Keratinocyte (primary cell): ENCODE measurements around the gene ST3GAL5. TPM values are rescaled to one million over a fixed set of nuclear protein-coding genes. Genes with fewer than 3 reads are reported as not detected.

Source experiments
- DNase-seq: peaks from one replicate; pipeline ENCODE4 v3.0.0-alpha.2; 2011; ENCODE audit warnings: low read depth, missing footprints, low spot score
- FAIRE-seq: peaks from 2 replicates; lab custom pipeline; 2011; peaks lifted over from hg19 to GRCh38; lab: Jason Lieb, UNC
- H2AFZ ChIP-seq: 2 replicates; pipeline ENCODE4 v1.6.0; 2012; ENCODE audit warnings: low read length, control low read depth, inconsistent platforms; ENCODE audit not compliant: control insufficient read depth
- H3K27ac ChIP-seq: 2 replicates; pipeline ENCODE4 v1.5.1; 2011; ENCODE audit warnings: low read length; ENCODE audit not compliant: control insufficient read depth, insufficient read depth
- H3K27me3 ChIP-seq: 3 replicates; pipeline ENCODE4 v1.6.0; 2011; ENCODE audit warnings: low read length; ENCODE audit not compliant: control insufficient read depth, insufficient read depth; ENCODE audit errors: extremely low read depth
- H3K36me3 ChIP-seq, 2 experiments: 2 replicates in 1 of 2; 3 replicates in 1 of 2; pipeline ENCODE4 v1.5.1; 2011; ENCODE audit warnings: low read length in 2 of 2, mild to moderate bottlenecking in 1 of 2; ENCODE audit not compliant: control insufficient read depth in 2 of 2, insufficient read depth in 2 of 2; ENCODE audit errors: extremely low read depth in 1 of 2
- H3K4me1 ChIP-seq: 3 replicates; pipeline ENCODE4 v1.5.1; 2011; ENCODE audit warnings: low read length; ENCODE audit not compliant: control insufficient read depth, insufficient read depth; ENCODE audit errors: extremely low read depth
- H3K4me2 ChIP-seq: 3 replicates; pipeline ENCODE4 v1.6.0; 2011; ENCODE audit warnings: low read depth, low read length; ENCODE audit not compliant: control insufficient read depth, insufficient read depth; ENCODE audit errors: extremely low read depth
- H3K4me3 ChIP-seq, 3 experiments: fragments of 200-600 bp in 1 of 3; sonication (generic) in 1 of 3; 2 replicates in 2 of 3; 3 replicates in 1 of 3; pipeline ENCODE4 v1.5.1; 2011 to 2016; ENCODE audit warnings: low read length in 3 of 3, mild to moderate bottlenecking in 3 of 3, control low read depth in 2 of 3, inconsistent platforms in 1 of 3, low read depth in 1 of 3, mixed read lengths in 1 of 3, mixed run types in 1 of 3, moderate library complexity in 1 of 3; ENCODE audit not compliant: control insufficient read depth in 2 of 3, insufficient read depth in 2 of 3; ENCODE audit errors: extremely low read depth in 1 of 3
- H3K79me2 ChIP-seq: 2 replicates; pipeline ENCODE4 v1.6.0; 2012; ENCODE audit warnings: low read length; ENCODE audit not compliant: control insufficient read depth, insufficient read depth
- H3K9ac ChIP-seq: 3 replicates; pipeline ENCODE4 v1.6.0; 2011; ENCODE audit warnings: low read length; ENCODE audit not compliant: control insufficient read depth, insufficient read depth; ENCODE audit errors: extremely low read depth
- H3K9me1 ChIP-seq: 3 replicates; pipeline ENCODE4 v1.6.0; 2011; ENCODE audit warnings: low read length; ENCODE audit not compliant: control insufficient read depth, insufficient read depth; ENCODE audit errors: extremely low read depth
- H3K9me3 ChIP-seq: 2 replicates; pipeline ENCODE4 v1.5.1; 2012; ENCODE audit warnings: low read depth, low read length; ENCODE audit not compliant: control insufficient read depth
- H4K20me1 ChIP-seq: 3 replicates; pipeline ENCODE4 v1.6.0; 2011; ENCODE audit warnings: low read length; ENCODE audit not compliant: control insufficient read depth, insufficient read depth; ENCODE audit errors: extremely low read depth
- EZH2 ChIP-seq: IDR thresholded peaks from one replicate; pipeline ENCODE4 v1.6.1; 2012; ENCODE audit warnings: inconsistent platforms, mild to moderate bottlenecking, low read length, moderate library complexity
- dilution Hi-C: fragments of 300-500 bp; cut with MboI; formaldehyde crosslinking; loops from one replicate; pipeline ENCODE4 v1.7.0; 2020; ENCODE audit warnings: low sequenced_read_pairs; ENCODE audit not compliant: extremely low pct_ligation_motif_present
- polyA plus RNA-seq, 5 experiments: library from polyadenylated mRNA; depleted of rRNA in 3 of 5; stranded (reverse) in 3 of 5; stranded (forward) in 1 of 5; unstranded in 1 of 5; fragments of >200 nt; gene quantifications; 1 replicate in 1 of 5; 2 replicates in 3 of 5; 3 replicates in 1 of 5; pipeline versions ENCODE4 v1.2.1 to v1.2.3, GENCODE V29; 2011 to 2012; ENCODE audit warnings: missing spikeins in 2 of 5, low read depth in 1 of 5, low replicate concordance in 1 of 5
- TF ChIP-seq, protein P1 (sequence below), 3 experiments: IDR thresholded peaks in 1 of 3; conservative IDR thresholded peaks in 1 of 3; optimal IDR thresholded peaks in 1 of 3; 2 replicates in 2 of 3; 3 replicates in 1 of 3; pipeline versions ENCODE3 to v1.5.1; 2011; ENCODE audit warnings: low read length in 3 of 3, mild to moderate bottlenecking in 3 of 3, moderate library complexity in 2 of 3, control low read depth in 1 of 3, inconsistent platforms in 1 of 3; ENCODE audit not compliant: insufficient read depth in 2 of 3; ENCODE audit errors: extremely low read depth in 1 of 3

The ST3GAL5 gene
- polyA plus RNA-seq, 1 donor (not counting 4 experiments of a cell fraction or from before 2014, with no cell fraction given), result 43.5 TPM

GRCh38 chr2:85890522-85891176 lies 1.9 kb upstream of the ST3GAL5 start:
- H2AFZ ChIP-seq, result peak overlapping the region; percentile 85
- dilution Hi-C loops, result no loop called here
- FAIRE-seq, result no peak
- H3K4me2 ChIP-seq, result peak overlapping the region; percentile 98
- H3K79me2 ChIP-seq, result peaks cover 26% of the 10 kb centered on the region
- H3K27me3 ChIP-seq, result no peaks in the 10 kb centered on the region
- peaks cover 63% of the 10 kb centered on the region for H3K4me1 ChIP-seq
- H3K36me3 ChIP-seq, result no peaks in the 10 kb centered on the region
- TF ChIP-seq, protein P1, sequence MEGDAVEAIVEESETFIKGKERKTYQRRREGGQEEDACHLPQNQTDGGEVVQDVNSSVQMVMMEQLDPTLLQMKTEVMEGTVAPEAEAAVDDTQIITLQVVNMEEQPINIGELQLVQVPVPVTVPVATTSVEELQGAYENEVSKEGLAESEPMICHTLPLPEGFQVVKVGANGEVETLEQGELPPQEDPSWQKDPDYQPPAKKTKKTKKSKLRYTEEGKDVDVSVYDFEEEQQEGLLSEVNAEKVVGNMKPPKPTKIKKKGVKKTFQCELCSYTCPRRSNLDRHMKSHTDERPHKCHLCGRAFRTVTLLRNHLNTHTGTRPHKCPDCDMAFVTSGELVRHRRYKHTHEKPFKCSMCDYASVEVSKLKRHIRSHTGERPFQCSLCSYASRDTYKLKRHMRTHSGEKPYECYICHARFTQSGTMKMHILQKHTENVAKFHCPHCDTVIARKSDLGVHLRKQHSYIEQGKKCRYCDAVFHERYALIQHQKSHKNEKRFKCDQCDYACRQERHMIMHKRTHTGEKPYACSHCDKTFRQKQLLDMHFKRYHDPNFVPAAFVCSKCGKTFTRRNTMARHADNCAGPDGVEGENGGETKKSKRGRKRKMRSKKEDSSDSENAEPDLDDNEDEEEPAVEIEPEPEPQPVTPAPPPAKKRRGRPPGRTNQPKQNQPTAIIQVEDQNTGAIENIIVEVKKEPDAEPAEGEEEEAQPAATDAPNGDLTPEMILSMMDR (optimal IDR thresholded peaks at IDR 0.05 in 1 of 3, IDR thresholded peaks at IDR 0.05 in 1 of 3, conservative IDR thresholded peaks at IDR 0.05 in 1 of 3; ENCODE audit: extremely low read depth in 1 of 3, insufficient read depth in 2 of 3, low read length in 3 of 3), result no peak
- no peak for TF ChIP-seq EZH2
- H3K9ac ChIP-seq, result peak overlapping the region; percentile 35
- no peak for DNase-seq
- no peak overlapping the region for H3K4me3 ChIP-seq
- no peaks in the 10 kb centered on the region for H3K9me3 ChIP-seq
- H3K27ac ChIP-seq, result peak overlapping the region; percentile 13
- H3K9me1 ChIP-seq, result peaks cover 6% of the 10 kb centered on the region
- no peaks in the 10 kb centered on the region for H4K20me1 ChIP-seq

DNA sequence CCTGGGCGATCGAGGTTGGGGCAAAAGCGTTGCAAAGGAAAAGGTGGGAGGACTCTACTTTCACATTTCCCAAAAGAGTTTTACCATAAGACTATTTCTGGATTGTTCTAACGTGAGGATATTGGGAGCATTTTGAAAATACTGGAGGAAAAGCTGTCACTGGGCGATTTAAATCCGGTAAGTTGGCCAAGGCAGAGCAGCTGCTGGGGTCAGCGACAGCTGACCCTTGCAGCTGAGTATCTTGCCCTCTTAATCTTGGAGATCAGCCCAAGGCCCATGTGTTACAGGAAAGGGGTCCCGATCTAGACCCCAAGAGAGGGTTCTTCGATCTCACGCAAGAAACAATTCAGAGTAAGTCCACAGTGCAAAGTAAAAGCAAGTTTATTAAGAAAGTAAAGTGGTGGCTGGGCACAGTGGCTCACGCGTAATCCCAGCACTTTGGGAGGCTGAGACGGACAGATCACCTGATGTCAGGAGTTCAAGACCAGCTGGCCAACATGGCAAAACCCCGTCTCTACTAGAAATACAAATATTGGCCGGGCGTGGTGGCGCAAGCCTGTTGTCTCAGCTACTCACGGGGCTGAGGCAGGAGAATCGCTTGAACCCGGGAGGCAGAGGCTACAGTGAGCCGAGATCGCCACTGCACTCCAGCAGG lies 964 bp upstream of the ST3GAL5 start:
- peaks cover 63% of the 10 kb centered on the region for H3K4me1 ChIP-seq
- H3K4me2 ChIP-seq, result peak overlapping the region; percentile 98
- H3K9me1 ChIP-seq, result peaks cover 6% of the 10 kb centered on the region
- peak overlapping the region; percentile 55 to 93 (median 83) for H3K4me3 ChIP-seq
- TF ChIP-seq EZH2, result no peak
- TF ChIP-seq, protein P1 (optimal IDR thresholded peaks at IDR 0.05 in 1 of 3, IDR thresholded peaks at IDR 0.05 in 1 of 3, conservative IDR thresholded peaks at IDR 0.05 in 1 of 3; ENCODE audit: extremely low read depth in 1 of 3, insufficient read depth in 2 of 3, low read length in 3 of 3), result no peak
- dilution Hi-C loops, result no loop called here
- H3K27me3 ChIP-seq, result no peaks in the 10 kb centered on the region
- no peaks in the 10 kb centered on the region for H3K36me3 ChIP-seq
- H3K27ac ChIP-seq, result peak overlapping the region; percentile 89
- peak overlapping the region; percentile 85 for H2AFZ ChIP-seq
- no peaks in the 10 kb centered on the region for H3K9me3 ChIP-seq
- FAIRE-seq (no peak), DNase-seq (no peak)
- H3K79me2 ChIP-seq, result peaks cover 32% of the 10 kb centered on the region
- H4K20me1 ChIP-seq, result no peaks in the 10 kb centered on the region
- H3K9ac ChIP-seq, result peak overlapping the region; percentile 86
